ENCODE data around the gene SEMA4B. TPM values are rescaled to one million over a fixed set of nuclear protein-coding genes. Genes with fewer than 3 reads are reported as not detected.

SEMA4B gene
- polyA plus RNA-seq, 1 donor (not counting 4 experiments of a cell fraction or from before 2014, with no cell fraction given): 58.7 TPM

DNA sequence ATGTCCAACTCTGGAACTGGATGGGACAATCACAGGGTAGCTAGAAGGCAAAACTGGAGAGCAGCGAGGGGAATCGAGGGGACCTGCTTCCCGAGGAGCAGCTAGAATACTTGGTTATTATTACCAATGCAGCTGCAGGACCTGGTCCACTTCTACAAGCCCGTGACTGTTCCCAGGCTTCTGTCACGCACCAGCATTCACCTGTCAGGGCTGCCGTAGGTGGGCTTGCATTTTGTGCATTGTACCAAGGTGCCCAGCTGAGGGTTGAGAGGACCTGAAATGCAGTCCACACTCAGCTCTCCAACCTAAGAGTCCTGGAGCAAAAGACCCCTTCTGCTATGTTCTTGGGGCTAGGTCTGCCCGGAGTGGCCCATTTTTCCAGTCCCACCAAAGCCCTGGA, 2.3 kb downstream of the SEMA4B start:
- Histone ChIP-seq H3K9me1 (ENCODE audit: control insufficient read depth, extremely low read depth, insufficient read depth, low read length) (peaks cover 8% of the 10 kb centered on the region), H3K4me1 (ENCODE audit: control insufficient read depth, extremely low read depth, insufficient read depth, low read length) (peaks cover 42% of the 10 kb centered on the region), H3K4me2 (ENCODE audit: control insufficient read depth, extremely low read depth, insufficient read depth, low read depth, low read length) (peak overlapping the region; percentile 94), H3K9ac (ENCODE audit: control insufficient read depth, extremely low read depth, insufficient read depth, low read length) (peak overlapping the region; percentile 80), H3K36me3 (ENCODE audit: control insufficient read depth in 2 of 2, extremely low read depth in 1 of 2, insufficient read depth in 2 of 2, low read length in 2 of 2) (peaks cover 16 to 42% of the 10 kb centered on the region in 2 experiments), H3K79me2 (ENCODE audit: control insufficient read depth, insufficient read depth, low read length) (peaks cover 78% of the 10 kb centered on the region), H4K20me1 (ENCODE audit: control insufficient read depth, extremely low read depth, insufficient read depth, low read length) (peaks cover 3% of the 10 kb centered on the region), H3K4me3 (ENCODE audit: control insufficient read depth in 2 of 3, extremely low read depth in 1 of 3, insufficient read depth in 2 of 3, low read depth in 1 of 3, low read length in 3 of 3) (peak overlapping the region; percentile 81 to 99 (median 82)), H3K27ac (ENCODE audit: control insufficient read depth, insufficient read depth, low read length) (peak overlapping the region; percentile 67), H2AFZ (ENCODE audit: control insufficient read depth, low read length) (no peak overlapping the region), H3K27me3 (ENCODE audit: control insufficient read depth, extremely low read depth, insufficient read depth, low read length) (no peaks in the 10 kb centered on the region), H3K9me3 (ENCODE audit: control insufficient read depth, low read depth, low read length) (no peaks in the 10 kb centered on the region)
- no peak for TF ChIP-seq EZH2 (IDR thresholded peaks at IDR 0.05; ENCODE audit: low read length)
- TF ChIP-seq, protein P1, sequence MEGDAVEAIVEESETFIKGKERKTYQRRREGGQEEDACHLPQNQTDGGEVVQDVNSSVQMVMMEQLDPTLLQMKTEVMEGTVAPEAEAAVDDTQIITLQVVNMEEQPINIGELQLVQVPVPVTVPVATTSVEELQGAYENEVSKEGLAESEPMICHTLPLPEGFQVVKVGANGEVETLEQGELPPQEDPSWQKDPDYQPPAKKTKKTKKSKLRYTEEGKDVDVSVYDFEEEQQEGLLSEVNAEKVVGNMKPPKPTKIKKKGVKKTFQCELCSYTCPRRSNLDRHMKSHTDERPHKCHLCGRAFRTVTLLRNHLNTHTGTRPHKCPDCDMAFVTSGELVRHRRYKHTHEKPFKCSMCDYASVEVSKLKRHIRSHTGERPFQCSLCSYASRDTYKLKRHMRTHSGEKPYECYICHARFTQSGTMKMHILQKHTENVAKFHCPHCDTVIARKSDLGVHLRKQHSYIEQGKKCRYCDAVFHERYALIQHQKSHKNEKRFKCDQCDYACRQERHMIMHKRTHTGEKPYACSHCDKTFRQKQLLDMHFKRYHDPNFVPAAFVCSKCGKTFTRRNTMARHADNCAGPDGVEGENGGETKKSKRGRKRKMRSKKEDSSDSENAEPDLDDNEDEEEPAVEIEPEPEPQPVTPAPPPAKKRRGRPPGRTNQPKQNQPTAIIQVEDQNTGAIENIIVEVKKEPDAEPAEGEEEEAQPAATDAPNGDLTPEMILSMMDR (optimal IDR thresholded peaks at IDR 0.05 in 1 of 3, IDR thresholded peaks at IDR 0.05 in 1 of 3, conservative IDR thresholded peaks at IDR 0.05 in 1 of 3; ENCODE audit: extremely low read depth in 1 of 3, insufficient read depth in 2 of 3, low read length in 3 of 3): no peak
- dilution Hi-C loops (cut with MboI; ENCODE audit: extremely low pct_ligation_motif_present, low sequenced_read_pairs): no loop called here
- FAIRE-seq: no peak
- no peak for DNase-seq (ENCODE audit: low read depth, low spot score)

DNA sequence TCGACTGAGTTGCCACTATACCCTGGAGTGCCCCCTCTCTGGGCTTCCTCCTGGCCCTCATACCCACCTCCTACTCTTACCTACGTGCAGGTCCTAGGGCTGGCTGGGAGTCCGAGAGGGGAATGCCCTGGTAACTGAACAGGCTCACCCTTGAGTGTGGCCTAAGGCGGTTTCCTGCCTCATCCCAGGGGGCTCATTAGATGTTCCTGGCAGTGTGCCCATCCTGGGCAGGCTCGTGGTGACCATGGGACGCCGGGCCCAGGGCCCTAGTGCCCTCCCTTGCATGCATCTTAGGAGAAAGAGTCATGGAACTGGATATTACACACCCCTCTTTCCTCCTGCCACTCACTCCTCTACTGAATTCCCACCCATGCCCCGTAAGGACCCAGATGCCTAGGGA, 2.8 kb downstream of the SEMA4B start:
- H3K9me1 ChIP-seq (ENCODE audit: control insufficient read depth, extremely low read depth, insufficient read depth, low read length): peaks cover 8% of the 10 kb centered on the region
- peak overlapping the region; percentile 15 for H3K9ac ChIP-seq (ENCODE audit: control insufficient read depth, extremely low read depth, insufficient read depth, low read length)
- peaks cover 43% of the 10 kb centered on the region for H3K4me1 ChIP-seq (ENCODE audit: control insufficient read depth, extremely low read depth, insufficient read depth, low read length)
- H3K9me3 ChIP-seq (ENCODE audit: control insufficient read depth, low read depth, low read length): no peaks in the 10 kb centered on the region
- H3K27ac ChIP-seq (ENCODE audit: control insufficient read depth, insufficient read depth, low read length): no peak overlapping the region
- H3K4me2 ChIP-seq (ENCODE audit: control insufficient read depth, extremely low read depth, insufficient read depth, low read depth, low read length): peak overlapping the region; percentile 94
- no peaks in the 10 kb centered on the region for H3K27me3 ChIP-seq (ENCODE audit: control insufficient read depth, extremely low read depth, insufficient read depth, low read length)
- H3K36me3 ChIP-seq (ENCODE audit: control insufficient read depth in 2 of 2, extremely low read depth in 1 of 2, insufficient read depth in 2 of 2, low read length in 2 of 2): peaks cover 16 to 44% of the 10 kb centered on the region in 2 experiments
- H4K20me1 ChIP-seq (ENCODE audit: control insufficient read depth, extremely low read depth, insufficient read depth, low read length): peaks cover 3% of the 10 kb centered on the region
- FAIRE-seq (no peak), DNase-seq (ENCODE audit: low read depth, low spot score) (no peak)
- peak overlapping the region in 2 of 3 experiments; percentile 82 to 99 for H3K4me3 ChIP-seq (ENCODE audit: control insufficient read depth in 2 of 3, extremely low read depth in 1 of 3, insufficient read depth in 2 of 3, low read depth in 1 of 3, low read length in 3 of 3)
- dilution Hi-C loops (cut with MboI; ENCODE audit: extremely low pct_ligation_motif_present, low sequenced_read_pairs): no loop called here
- no peak overlapping the region for H2AFZ ChIP-seq (ENCODE audit: control insufficient read depth, low read length)
- peaks cover 81% of the 10 kb centered on the region for H3K79me2 ChIP-seq (ENCODE audit: control insufficient read depth, insufficient read depth, low read length)
- TF ChIP-seq EZH2 (IDR thresholded peaks at IDR 0.05; ENCODE audit: low read length): no peak
- TF ChIP-seq, protein P1 (optimal IDR thresholded peaks at IDR 0.05 in 1 of 3, IDR thresholded peaks at IDR 0.05 in 1 of 3, conservative IDR thresholded peaks at IDR 0.05 in 1 of 3; ENCODE audit: extremely low read depth in 1 of 3, insufficient read depth in 2 of 3, low read length in 3 of 3): no peak

Data from keratinocyte (primary cell).